Heart right ventricle (tissue), 16 donors: ENCODE data around the gene ATP2B1. TPM values are rescaled to one million over a fixed set of nuclear protein-coding genes. Genes with fewer than 3 reads are reported as not detected.

Experiments
- ATAC-seq, 8 donors: fragments of 200-7000 bp; cut with Tn5 transposase; one replicate each; pipeline ENCODE4 v1.9.1; 2020; ENCODE audit warnings: mild to moderate bottlenecking in 8 of 8, moderate library complexity in 8 of 8, moderate number of reproducible peaks in 1 of 8
- DNase-seq, 2 donors: peaks; one replicate each; pipeline ENCODE4 v3.0.0-alpha.2; 2020
- H3K27ac ChIP-seq, 10 donors: fragments of 200-600 bp; sonication (generic) in 2 of 10; one replicate each; pipeline versions ENCODE4 v1.5.0 to v1.8.0; 2020 to 2022; ENCODE audit warnings: mild to moderate bottlenecking in 3 of 10
- H3K27me3 ChIP-seq, 7 donors: fragments of 200-600 bp; one replicate each; pipeline ENCODE4 v1.8.0; 2021 to 2022; ENCODE audit warnings: mild to moderate bottlenecking in 2 of 7
- H3K36me3 ChIP-seq, 9 donors: fragments of 200-600 bp; sonication (generic) in 1 of 9; one replicate each; pipeline versions ENCODE4 v1.5.0 to v1.8.0; 2020 to 2022; ENCODE audit warnings: mild to moderate bottlenecking in 2 of 9
- H3K4me1 ChIP-seq, 9 donors: fragments of 200-600 bp; sonication (generic) in 1 of 9; one replicate each; pipeline versions ENCODE4 v1.5.0 to v1.8.0; 2020 to 2022; ENCODE audit warnings: mild to moderate bottlenecking in 4 of 9
- H3K4me3 ChIP-seq, 10 donors: fragments of 200-600 bp; sonication (generic) in 2 of 10; one replicate each; pipeline versions ENCODE4 v1.5.0 to v1.8.0; 2020 to 2022; ENCODE audit warnings: mild to moderate bottlenecking in 7 of 10, moderate library complexity in 2 of 10
- H3K9me3 ChIP-seq, 11 donors: fragments of 200-600 bp in 10 of 11; sonication (generic) in 2 of 11; one replicate each; pipeline versions ENCODE4 v1.5.0 to v1.8.0; 2013 to 2022; ENCODE audit warnings: mild to moderate bottlenecking in 2 of 11, control low read depth in 1 of 11, moderate library complexity in 1 of 11
- CTCF ChIP-seq, 9 donors: fragments of 200-600 bp; sonication (generic) in 2 of 9; IDR thresholded peaks; one replicate each; pipeline versions ENCODE4 v1.5.0 to v1.8.0; 2021 to 2022; ENCODE audit warnings: antibody characterized with exemption in 9 of 9, mild to moderate bottlenecking in 5 of 9, moderate library complexity in 1 of 9
- WGBS, 2 donors: extraction: QIAGEN DNeasy Blood & Tissue Kit; methylation state at CpG; one replicate each; pipeline ENCODE4 v1.1.7; 2013; ENCODE audit warnings: inconsistent platforms in 1 of 2; 5-methylcytosine and 5-hydroxymethylcytosine counted together
- intact Hi-C, 10 donors: fragments of 100-400 bp; cut with DNase I; formaldehyde crosslinking; loops; one replicate each; pipeline versions ENCODE4 v1.11.1 to v1.14.2; 2022
- polyA plus RNA-seq, 2 donors: library from polyadenylated mRNA; stranded (reverse); fragments of 200-250 nt; gene quantifications; one replicate each; pipeline ENCODE4 v1.2.3, GENCODE V29; 2013
- total RNA-seq, 10 donors: library from RNA; stranded (reverse); fragmentation: NEBNext Ultra II Directional in 3 of 10; extraction: Animal tissue kit (Norgen Biotek cat#: 25700) in 3 of 10; gene quantifications; one replicate each; pipeline versions ENCODE4 v1.2.1 to v1.2.4, GENCODE V29; 2021 to 2023
- donor health status: Arrhythmogenic right ventricular cardiomyopathy.
- donor health status: ischemic (EF 13 %, LVEDD 7.1; RV severe dilation, severe dysfunction).
- donor health status: healthy with polysubstance abuse.
- donor health status: DM: no; HTN: yes; CAD: no.
- donor health status: DM: no; HTN: no; CAD: no.
- donor health status: ischemic (EF 25% LVEDD 6.9; RV normal size, moderate dysfunction).
- donor health status: ischemic (EF 25% LVEDD 5.7; RV mildly dilated, moderate dysfunction).
- donor health status: healthy.
- donor health status: DM: yes; HTN: yes; CAD: no.
- donor health status: Ischemic cardiomyopathy.
- donor health status: ischemic (EF 35%, LVEDD 5.7; RV mildly dilated, moderate dysfunction).
- donor health status: nonischemic (EF 11% LVEDD 7.7; RV severe dilation, severe dysfunction).
- donor health status: DM: yes; HTN: yes; CAD: no.
- donor health status: PGD.
- donor health status: ischemic (EF 29% LVEDD 5.4; RV normal size, mild dysfunction).
- donor health status: nonischemic (EF 23%, LVEDD 6.1; RV moderate dilation, normal function).

ATP2B1 gene
- total and polyA plus RNA-seq, 12 donors, result 5.9 to 20.5 (median 15.2) TPM

- no peaks in the 10 kb centered on the region for H3K36me3 ChIP-seq
- H3K9me3 ChIP-seq, result no peaks in the 10 kb centered on the region
- no peak overlapping the region for H3K4me3 ChIP-seq
- H3K27me3 ChIP-seq, result no peaks in the 10 kb centered on the region
- DNase-seq (no peak), ATAC-seq (no peak)
- no peak for TF ChIP-seq CTCF (IDR thresholded peaks at IDR 0.05)
- intact Hi-C loops, result no loop called here
- no peak overlapping the region for H3K27ac ChIP-seq
- H3K4me1 ChIP-seq, result peaks cover 0 to 62% (median 8%) of the 10 kb centered on the region in 9 donors
- 91 to 94% methylated on average over 1 of the region's 1 CpG for WGBS, 2 donors
Measured at GRCh38 chr12:89695830-89696229, 12.8 kb downstream of the ATP2B1 start.

DNA sequence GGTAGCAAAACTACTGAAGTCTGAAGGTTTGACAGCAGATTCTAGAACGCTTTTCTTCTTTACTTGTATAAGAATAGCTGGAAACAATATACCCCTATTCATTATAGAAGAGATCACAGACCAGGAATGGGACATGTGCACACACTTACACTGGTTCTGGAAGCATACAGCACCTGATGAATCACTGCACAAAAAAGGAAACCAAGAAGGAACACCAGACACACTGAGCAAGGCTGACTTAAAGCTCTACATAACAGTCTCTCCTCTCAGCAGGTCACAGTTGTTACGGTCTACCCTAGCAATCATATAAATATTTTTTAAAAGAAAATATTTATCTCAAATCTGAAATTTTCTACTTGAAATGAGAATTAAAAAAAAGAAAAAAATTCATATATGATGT, 13.5 kb downstream of the ATP2B1 start:
- no peaks in the 10 kb centered on the region for H3K9me3 ChIP-seq
- no peak for TF ChIP-seq CTCF (IDR thresholded peaks at IDR 0.05)
- no peak overlapping the region for H3K4me3 ChIP-seq
- no peaks in the 10 kb centered on the region for H3K27me3 ChIP-seq
- intact Hi-C loops, result no loop called here
- H3K36me3 ChIP-seq, result no peaks in the 10 kb centered on the region
- ATAC-seq, result peak in 5 of 8 donors; percentile 65 to 94 (median 73)
- peak in 1 of 2 donors; percentile 15 for DNase-seq
- WGBS, 2 donors, result 96 to 97% methylated on average over 2 of the region's 2 CpGs
- peaks cover 0 to 63% (median 8%) of the 10 kb centered on the region in 9 donors for H3K4me1 ChIP-seq
- no peak overlapping the region for H3K27ac ChIP-seq

- peaks cover 0 to 63% (median 8%) of the 10 kb centered on the region in 9 donors for H3K4me1 ChIP-seq
Measured at GRCh38 chr12:89694542-89694941, 14.1 kb downstream of the ATP2B1 start.

GRCh38 chr12:89693639-89694202, 14.9 kb downstream of the ATP2B1 start:
- H3K4me1 ChIP-seq, result peaks cover 0 to 63% (median 8%) of the 10 kb centered on the region in 9 donors
- TF ChIP-seq CTCF (IDR thresholded peaks at IDR 0.05), result no peak
- no peaks in the 10 kb centered on the region for H3K27me3 ChIP-seq
- intact Hi-C loops, result no loop called here
- 78 to 89% methylated on average over 3 of the region's 3 CpGs for WGBS, 2 donors
- no peaks in the 10 kb centered on the region for H3K36me3 ChIP-seq
- DNase-seq, result no peak
- H3K9me3 ChIP-seq, result no peaks in the 10 kb centered on the region
- H3K4me3 ChIP-seq, result no peak overlapping the region
- ATAC-seq, result no peak
- H3K27ac ChIP-seq, result no peak overlapping the region

More at GRCh38 chr12:89694542-89694941, 14.1 kb downstream of the ATP2B1 start:
- Histone ChIP-seq H3K36me3 (no peaks in the 10 kb centered on the region), H3K27ac (no peak overlapping the region), H3K4me3 (no peak overlapping the region), H3K27me3 (no peaks in the 10 kb centered on the region), H3K9me3 (no peaks in the 10 kb centered on the region)
- no peak for ATAC-seq
- 97 to 99% methylated on average over 5 of the region's 5 CpGs for WGBS, 2 donors
- intact Hi-C loops, result no loop called here
- DNase-seq, result no peak
- TF ChIP-seq CTCF (IDR thresholded peaks at IDR 0.05), result no peak
